HepG2 (cell line): ENCODE results near the gene TFB1M. TPM values are rescaled to one million over a fixed set of nuclear protein-coding genes. Genes with fewer than 3 reads are reported as not detected.
A peak's percentile ranks its signal among the peaks of the same experiment; 100 is the strongest.

Experiments
- BCL3 ChIP-seq: sonication (generic); formaldehyde crosslinking; IDR thresholded peaks from 2 replicates; pipeline ENCODE4 v1.5.1; 2020; ENCODE audit warnings: mild to moderate bottlenecking, missing genetic modification reagents, moderate library complexity
- CCDC6 ChIP-seq: sonication (generic); formaldehyde crosslinking; IDR thresholded peaks from 2 replicates; pipeline ENCODE4 v1.8.1; 2022; ENCODE audit warnings: mild to moderate bottlenecking, missing genetic modification reagents, moderate library complexity
- CREM ChIP-seq, 2 experiments: sonication (generic) in 1 of 2; formaldehyde crosslinking in 1 of 2; IDR thresholded peaks; 2 replicates each; pipeline versions ENCODE4 v1.4.0 to v1.6.1; 2016 to 2020; ENCODE audit warnings: antibody characterized with exemption in 1 of 2, mild to moderate bottlenecking in 1 of 2, missing genetic modification reagents in 1 of 2
- LCORL ChIP-seq, 2 experiments: fragments of 450-650 bp in 1 of 2; sonication (generic) in 1 of 2; formaldehyde crosslinking in 1 of 2; IDR thresholded peaks; 2 replicates each; pipeline versions ENCODE4 v1.5.0 to v1.6.1; 2017 to 2020; ENCODE audit warnings: antibody characterized with exemption in 1 of 2, missing genetic modification reagents in 1 of 2
- NAIF1 ChIP-seq: sonication (generic); formaldehyde crosslinking; IDR thresholded peaks from 2 replicates; pipeline ENCODE4 v1.5.0; 2020; ENCODE audit warnings: mild to moderate bottlenecking, missing genetic modification reagents, borderline replicate concordance
- NR0B2 ChIP-seq: sonication (generic); formaldehyde crosslinking; IDR thresholded peaks from 2 replicates; pipeline ENCODE4 v1.4.0; 2020; ENCODE audit warnings: mild to moderate bottlenecking, missing genetic modification reagents
- NR2F2 ChIP-seq: IDR thresholded peaks from 2 replicates; pipeline ENCODE4 v1.6.1; 2012; ENCODE audit warnings: low read depth, inconsistent platforms, borderline replicate concordance
- PHF21A ChIP-seq: sonication (generic); formaldehyde crosslinking; IDR thresholded peaks from 2 replicates; pipeline ENCODE4 v1.5.0; 2020; ENCODE audit warnings: mild to moderate bottlenecking, missing genetic modification reagents
- RBAK ChIP-seq: sonication (generic); formaldehyde crosslinking; IDR thresholded peaks from 2 replicates; pipeline ENCODE4 v1.5.1; 2020; ENCODE audit warnings: mild to moderate bottlenecking, missing genetic modification reagents
- REXO4 ChIP-seq: sonication (generic); formaldehyde crosslinking; IDR thresholded peaks from 2 replicates; pipeline ENCODE4 v1.8.0; 2022; ENCODE audit warnings: missing genetic modification reagents, mild to moderate bottlenecking, borderline replicate concordance
- RFX5 ChIP-seq: IDR thresholded peaks from 2 replicates; pipeline ENCODE4 v1.6.1; 2011; ENCODE audit warnings: low read depth, low read length, improper control_type of control experiment
- TEAD3 ChIP-seq: optimal IDR thresholded peaks from 2 replicates; pipeline ENCODE3; 2016; ENCODE audit warnings: borderline replicate concordance
- ZBTB38 ChIP-seq: sonication (generic); formaldehyde crosslinking; IDR thresholded peaks from 2 replicates; pipeline ENCODE4 v1.5.1; 2020; ENCODE audit warnings: mild to moderate bottlenecking, missing genetic modification reagents
- ZNF138 ChIP-seq: sonication (generic); formaldehyde crosslinking; IDR thresholded peaks from 2 replicates; pipeline ENCODE4 v1.5.0; 2020; ENCODE audit warnings: mild to moderate bottlenecking, low read depth, missing genetic modification reagents
- ZNF142 ChIP-seq: sonication (generic); formaldehyde crosslinking; IDR thresholded peaks from 2 replicates; pipeline ENCODE4 v1.4.0; 2020; ENCODE audit warnings: missing genetic modification reagents
- ZNF563 ChIP-seq: sonication (generic); formaldehyde crosslinking; IDR thresholded peaks from 2 replicates; pipeline ENCODE4 v1.8.0; 2022; ENCODE audit warnings: mild to moderate bottlenecking, moderate library complexity, missing genetic modification reagents
- ZNF674 ChIP-seq: sonication (generic); formaldehyde crosslinking; IDR thresholded peaks from 2 replicates; pipeline ENCODE4 v1.5.0; 2020; ENCODE audit warnings: low read depth, mild to moderate bottlenecking, missing genetic modification reagents
- polyA plus RNA-seq, 8 experiments: library from polyadenylated mRNA; depleted of rRNA in 3 of 8; stranded (reverse) in 7 of 8; unstranded in 1 of 8; fragments of >200 nt; fragmentation: Illumina TruSeq in 4 of 8; extraction: Trizol in 4 of 8; gene quantifications; 2 replicates each; pipeline versions ENCODE4 v1.2.1 to v1.2.3, GENCODE V29; 2011 to 2016; ENCODE audit warnings: low read depth in 4 of 8, missing spikeins in 1 of 8, mixed read lengths in 1 of 8; ENCODE audit not compliant: insufficient read depth in 1 of 8
- total RNA-seq, 5 experiments: library from RNA; depleted of rRNA; stranded (reverse); fragments of >200 nt; fragmentation: Illumina TruSeq; extraction: Trizol; gene quantifications; 2 replicates each; pipeline ENCODE4 v1.2.3, GENCODE V29; 2016; ENCODE audit warnings: low read depth in 1 of 5
- TF ChIP-seq, protein P1 (sequence below): sonication (generic); formaldehyde crosslinking; IDR thresholded peaks from 2 replicates; pipeline ENCODE4 v1.5.0; 2020; ENCODE audit warnings: missing genetic modification reagents
- TF ChIP-seq, protein P2 (sequence below): sonication (generic); formaldehyde crosslinking; IDR thresholded peaks from 2 replicates; pipeline ENCODE4 v1.8.0; 2022; ENCODE audit warnings: missing genetic modification reagents, mild to moderate bottlenecking, moderate library complexity, borderline replicate concordance

The TFB1M gene
- total and polyA plus RNA-seq, 2 of the 13 experiments (the other 11 are each of a cell fraction or from before 2014, with no cell fraction given) = 91.4 to 122 TPM

- TF ChIP-seq PHF21A (CRISPR knock-in tag) = no peak
- TF ChIP-seq ZBTB38 (CRISPR knock-in tag) = peak; percentile 86
- TF ChIP-seq NR0B2 = no peak
- TF ChIP-seq BCL3 = no peak
- TF ChIP-seq CREM (IDR thresholded peaks at IDR 0.05) = no peak
- TF ChIP-seq CREM (CRISPR knock-in tag; IDR thresholded peaks at IDR 0.05) = no peak
- TF ChIP-seq ZNF138 (CRISPR knock-in tag) = no peak
- TF ChIP-seq, protein P1, sequence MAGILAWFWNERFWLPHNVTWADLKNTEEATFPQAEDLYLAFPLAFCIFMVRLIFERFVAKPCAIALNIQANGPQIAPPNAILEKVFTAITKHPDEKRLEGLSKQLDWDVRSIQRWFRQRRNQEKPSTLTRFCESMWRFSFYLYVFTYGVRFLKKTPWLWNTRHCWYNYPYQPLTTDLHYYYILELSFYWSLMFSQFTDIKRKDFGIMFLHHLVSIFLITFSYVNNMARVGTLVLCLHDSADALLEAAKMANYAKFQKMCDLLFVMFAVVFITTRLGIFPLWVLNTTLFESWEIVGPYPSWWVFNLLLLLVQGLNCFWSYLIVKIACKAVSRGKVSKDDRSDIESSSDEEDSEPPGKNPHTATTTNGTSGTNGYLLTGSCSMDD (CRISPR knock-in tag) = no peak
- no peak for TF ChIP-seq RBAK (CRISPR knock-in tag)
- TF ChIP-seq, protein P2, sequence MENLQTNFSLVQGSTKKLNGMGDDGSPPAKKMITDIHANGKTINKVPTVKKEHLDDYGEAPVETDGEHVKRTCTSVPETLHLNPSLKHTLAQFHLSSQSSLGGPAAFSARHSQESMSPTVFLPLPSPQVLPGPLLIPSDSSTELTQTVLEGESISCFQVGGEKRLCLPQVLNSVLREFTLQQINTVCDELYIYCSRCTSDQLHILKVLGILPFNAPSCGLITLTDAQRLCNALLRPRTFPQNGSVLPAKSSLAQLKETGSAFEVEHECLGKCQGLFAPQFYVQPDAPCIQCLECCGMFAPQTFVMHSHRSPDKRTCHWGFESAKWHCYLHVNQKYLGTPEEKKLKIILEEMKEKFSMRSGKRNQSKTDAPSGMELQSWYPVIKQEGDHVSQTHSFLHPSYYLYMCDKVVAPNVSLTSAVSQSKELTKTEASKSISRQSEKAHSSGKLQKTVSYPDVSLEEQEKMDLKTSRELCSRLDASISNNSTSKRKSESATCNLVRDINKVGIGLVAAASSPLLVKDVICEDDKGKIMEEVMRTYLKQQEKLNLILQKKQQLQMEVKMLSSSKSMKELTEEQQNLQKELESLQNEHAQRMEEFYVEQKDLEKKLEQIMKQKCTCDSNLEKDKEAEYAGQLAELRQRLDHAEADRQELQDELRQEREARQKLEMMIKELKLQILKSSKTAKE = no peak
- TF ChIP-seq NAIF1 (CRISPR knock-in tag) = no peak
- no peak for TF ChIP-seq RFX5
- TF ChIP-seq ZNF142 (CRISPR knock-in tag) = no peak
- no peak for TF ChIP-seq ZNF674 (CRISPR knock-in tag)
- TF ChIP-seq CCDC6 (CRISPR knock-in tag) = no peak
- no peak for TF ChIP-seq REXO4 (CRISPR knock-in tag)
- no peak for TF ChIP-seq ZNF563 (CRISPR knock-in tag)
- TF ChIP-seq TEAD3 (CRISPR knock-in tag) = peak; percentile 70
- TF ChIP-seq NR2F2 = no peak
- no peak for TF ChIP-seq LCORL (IDR thresholded peaks at IDR 0.05)
- TF ChIP-seq LCORL (CRISPR knock-in tag; IDR thresholded peaks at IDR 0.05) = no peak
Observed at GRCh38 chr6:155330133-155330734, 15.9 kb upstream of the TFB1M start (continued).
